ENCODE results near the gene MYO1E.

DNA sequence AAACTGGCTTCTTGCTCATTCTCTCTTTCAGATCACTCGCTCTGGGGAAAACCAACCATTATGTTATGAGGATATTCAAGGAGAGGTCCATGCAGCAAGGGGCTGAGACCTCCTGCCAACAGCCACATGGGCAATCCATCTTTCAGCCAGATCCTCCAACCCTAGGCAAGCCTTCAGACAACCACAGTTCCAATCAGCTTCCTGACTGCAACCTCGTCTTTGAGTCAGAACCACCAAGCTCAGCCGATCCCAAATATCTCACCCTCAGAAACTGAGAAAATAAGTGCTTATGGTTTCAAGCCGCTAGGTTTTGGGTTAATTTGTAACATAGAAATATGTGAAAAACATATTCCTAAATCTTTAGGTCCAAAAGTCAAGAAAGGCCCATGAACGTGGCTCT, 155.8 kb downstream of the MYO1E start:
- TF ChIP-seq, protein P1, sequence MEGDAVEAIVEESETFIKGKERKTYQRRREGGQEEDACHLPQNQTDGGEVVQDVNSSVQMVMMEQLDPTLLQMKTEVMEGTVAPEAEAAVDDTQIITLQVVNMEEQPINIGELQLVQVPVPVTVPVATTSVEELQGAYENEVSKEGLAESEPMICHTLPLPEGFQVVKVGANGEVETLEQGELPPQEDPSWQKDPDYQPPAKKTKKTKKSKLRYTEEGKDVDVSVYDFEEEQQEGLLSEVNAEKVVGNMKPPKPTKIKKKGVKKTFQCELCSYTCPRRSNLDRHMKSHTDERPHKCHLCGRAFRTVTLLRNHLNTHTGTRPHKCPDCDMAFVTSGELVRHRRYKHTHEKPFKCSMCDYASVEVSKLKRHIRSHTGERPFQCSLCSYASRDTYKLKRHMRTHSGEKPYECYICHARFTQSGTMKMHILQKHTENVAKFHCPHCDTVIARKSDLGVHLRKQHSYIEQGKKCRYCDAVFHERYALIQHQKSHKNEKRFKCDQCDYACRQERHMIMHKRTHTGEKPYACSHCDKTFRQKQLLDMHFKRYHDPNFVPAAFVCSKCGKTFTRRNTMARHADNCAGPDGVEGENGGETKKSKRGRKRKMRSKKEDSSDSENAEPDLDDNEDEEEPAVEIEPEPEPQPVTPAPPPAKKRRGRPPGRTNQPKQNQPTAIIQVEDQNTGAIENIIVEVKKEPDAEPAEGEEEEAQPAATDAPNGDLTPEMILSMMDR (IDR thresholded peaks at IDR 0.05), result no peak
- no peak for TF ChIP-seq POLR2A (IDR thresholded peaks at IDR 0.05)

Data from gastroesophageal sphincter (tissue), 3 donors.